ENCODE data around the gene CFAP299. TPM values are rescaled to one million over a fixed set of nuclear protein-coding genes. Genes with fewer than 3 reads are reported as not detected.

The CFAP299 gene
- total RNA-seq, 2 donors from 2014 or later: not detected

GRCh38 chr4:80301884-80302283, 33.6 kb upstream of the CFAP299 start:
- H3K4me3 Mint-ChIP-seq: no peak overlapping the region
- H3K36me3 Mint-ChIP-seq (ENCODE audit: low read depth): no peaks in the 10 kb centered on the region
- peaks cover 2% of the 10 kb centered on the region for H3K4me1 Mint-ChIP-seq
- H3K27ac ChIP-seq (ENCODE audit: low read depth, low read length): no peak overlapping the region
- peaks cover 36% of the 10 kb centered on the region for H3K27me3 Mint-ChIP-seq (ENCODE audit: insufficient read depth)
- H3K27me3 ChIP-seq (ENCODE audit: control insufficient read depth, insufficient read depth, low read length, poor library complexity, severe bottlenecking): peaks cover 21% of the 10 kb centered on the region
- 70 to 88% methylated on average over 2 to 3 of the region's 4 CpGs for WGBS, 2 experiments (ENCODE audit: insufficient coverage in 1 of 2, insufficient read length in 1 of 2)
- no peak overlapping the region for H3K27ac Mint-ChIP-seq
- H3K9me3 ChIP-seq (ENCODE audit: control insufficient read depth, low read length): no peaks in the 10 kb centered on the region
- H3K9ac ChIP-seq (ENCODE audit: extremely low read depth, low read length, poor library complexity, severe bottlenecking): no peak overlapping the region
- no peaks in the 10 kb centered on the region for H3K4me1 ChIP-seq (ENCODE audit: control insufficient read depth, insufficient read depth, low read length)
- H3K9me3 Mint-ChIP-seq: peaks cover 17% of the 10 kb centered on the region
- no peak for TF ChIP-seq CTCF (conservative IDR thresholded peaks at IDR 0.05)
- H3K36me3 ChIP-seq (ENCODE audit: control insufficient read depth, insufficient read depth, low read length): no peaks in the 10 kb centered on the region
- DNase-seq: no peak
- no peak overlapping the region for H3K4me3 ChIP-seq (ENCODE audit: low read length)

DNA sequence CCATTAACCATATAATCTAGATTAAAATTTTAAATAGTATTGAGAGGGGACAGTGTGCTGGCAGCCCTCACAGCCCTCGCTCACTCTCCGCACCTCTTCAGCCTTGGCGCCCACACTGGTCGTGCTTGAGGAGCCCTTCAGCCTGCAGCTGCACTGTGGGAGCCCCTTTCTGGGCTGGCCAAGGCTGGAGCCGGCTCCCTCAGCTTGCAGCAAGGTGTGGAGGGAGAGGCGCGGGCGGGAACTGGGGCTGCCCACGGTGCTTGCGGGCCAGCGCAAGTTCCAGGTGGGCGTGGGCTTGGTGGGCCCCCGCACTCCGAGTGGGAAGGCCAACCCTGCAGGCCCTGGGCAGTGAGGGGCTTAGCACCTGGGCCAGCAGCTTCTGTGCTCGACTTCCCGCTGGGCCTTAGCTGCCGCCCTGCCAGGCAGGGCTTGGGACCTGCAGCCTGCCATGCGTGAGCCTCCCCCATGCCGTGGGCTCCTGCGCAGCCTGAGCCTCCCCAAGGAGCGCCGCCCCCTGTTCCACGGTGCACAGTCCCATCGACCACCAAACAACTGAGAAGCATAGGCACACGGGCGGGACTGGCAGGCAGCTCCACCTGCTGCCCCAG, 32.8 kb upstream of the CFAP299 start:
- H3K27me3 Mint-ChIP-seq (ENCODE audit: insufficient read depth): peaks cover 39% of the 10 kb centered on the region
- peaks cover 17% of the 10 kb centered on the region for H3K9me3 Mint-ChIP-seq
- Histone ChIP-seq H3K4me3 (ENCODE audit: low read length) (no peak overlapping the region), H3K4me1 (ENCODE audit: control insufficient read depth, insufficient read depth, low read length) (peaks cover 2% of the 10 kb centered on the region), H3K9me3 (ENCODE audit: control insufficient read depth, low read length) (no peaks in the 10 kb centered on the region), H3K27ac (ENCODE audit: low read depth, low read length) (no peak overlapping the region), H3K36me3 (ENCODE audit: control insufficient read depth, insufficient read depth, low read length) (no peaks in the 10 kb centered on the region), H3K9ac (ENCODE audit: extremely low read depth, low read length, poor library complexity, severe bottlenecking) (no peak overlapping the region), H3K27me3 (ENCODE audit: control insufficient read depth, insufficient read depth, low read length, poor library complexity, severe bottlenecking) (peaks cover 28% of the 10 kb centered on the region)
- no peak overlapping the region for H3K27ac Mint-ChIP-seq
- no peaks in the 10 kb centered on the region for H3K36me3 Mint-ChIP-seq (ENCODE audit: low read depth)
- no peak overlapping the region for H3K4me3 Mint-ChIP-seq
- no peak for DNase-seq
- no peak for TF ChIP-seq CTCF (conservative IDR thresholded peaks at IDR 0.05)
- WGBS, 2 experiments (ENCODE audit: insufficient coverage in 1 of 2, insufficient read length in 1 of 2): 87 to 90% methylated on average over 7 to 26 of the region's 26 CpGs
- H3K4me1 Mint-ChIP-seq: peaks cover 8% of the 10 kb centered on the region

GRCh38 chr4:80305466-80305865, 30.1 kb upstream of the CFAP299 start:
- Mint-ChIP-seq H3K27me3 (ENCODE audit: insufficient read depth) (peaks cover 46% of the 10 kb centered on the region), H3K4me3 (no peak overlapping the region), H3K36me3 (ENCODE audit: low read depth) (no peaks in the 10 kb centered on the region), H3K4me1 (peaks cover 29% of the 10 kb centered on the region), H3K27ac (no peak overlapping the region), H3K9me3 (peaks cover 17% of the 10 kb centered on the region)
- no peak overlapping the region for H3K9ac ChIP-seq (ENCODE audit: extremely low read depth, low read length, poor library complexity, severe bottlenecking)
- H3K27ac ChIP-seq (ENCODE audit: low read depth, low read length): no peak overlapping the region
- no peak for DNase-seq
- H3K9me3 ChIP-seq (ENCODE audit: control insufficient read depth, low read length): no peaks in the 10 kb centered on the region
- H3K27me3 ChIP-seq (ENCODE audit: control insufficient read depth, insufficient read depth, low read length, poor library complexity, severe bottlenecking): peaks cover 39% of the 10 kb centered on the region
- peaks cover 6% of the 10 kb centered on the region for H3K4me1 ChIP-seq (ENCODE audit: control insufficient read depth, insufficient read depth, low read length)
- no peak for TF ChIP-seq CTCF (conservative IDR thresholded peaks at IDR 0.05)
- no peak overlapping the region for H3K4me3 ChIP-seq (ENCODE audit: low read length)
- no peaks in the 10 kb centered on the region for H3K36me3 ChIP-seq (ENCODE audit: control insufficient read depth, insufficient read depth, low read length)
- WGBS, 2 experiments (ENCODE audit: insufficient coverage in 1 of 2, insufficient read length in 1 of 2): 95% methylated on average over 3 of the region's 3 CpGs; no CpG with 5 or more reads in 1 of the 2 experiments

All from endodermal cell (in vitro differentiated cells).